Suprapubic skin (tissue), 4 donors: ENCODE data around the gene ARMC12. TPM values are rescaled to one million over a fixed set of nuclear protein-coding genes. Genes with fewer than 3 reads are reported as not detected.

ENCODE experiments used
- DNase-seq, 2 donors: peaks; one replicate each; pipeline ENCODE4 v3.0.0-alpha.2; 2019; ENCODE audit warnings: low spot score in 2 of 2
- H3K27ac ChIP-seq: fragments of 200-600 bp; sonication (generic); one replicate; pipeline ENCODE4 v1.5.1; 2019
- H3K27me3 ChIP-seq: fragments of 200-600 bp; sonication (generic); one replicate; pipeline ENCODE4 v1.5.1; 2019
- H3K36me3 ChIP-seq: fragments of 200-600 bp; sonication (generic); one replicate; pipeline ENCODE4 v1.5.1; 2019
- H3K4me1 ChIP-seq: fragments of 200-600 bp; sonication (generic); one replicate; pipeline ENCODE4 v1.5.1; 2019
- H3K4me3 ChIP-seq: fragments of 200-600 bp; sonication (generic); one replicate; pipeline ENCODE4 v1.5.1; 2019; ENCODE audit warnings: mild to moderate bottlenecking
- H3K9me3 ChIP-seq: fragments of 200-600 bp; sonication (generic); one replicate; pipeline ENCODE4 v1.5.1; 2019
- EP300 ChIP-seq: sonication (generic); formaldehyde crosslinking; IDR thresholded peaks from one replicate; pipeline ENCODE4 v1.6.1; 2017; ENCODE audit warnings: antibody characterized with exemption
- POLR2A ChIP-seq, 2 donors: fragments of 450-650 bp; IDR thresholded peaks; one replicate each; pipeline ENCODE4 v1.6.1; 2017; ENCODE audit warnings: antibody characterized with exemption in 2 of 2, mild to moderate bottlenecking in 2 of 2, moderate library complexity in 2 of 2
- POLR2AphosphoS5 ChIP-seq, 3 donors: sonication (generic); formaldehyde crosslinking; IDR thresholded peaks; one replicate each; pipeline ENCODE4 v1.6.1; 2017; ENCODE audit warnings: antibody characterized with exemption in 3 of 3
- WGBS: methylation state at CpG from one replicate; pipeline ENCODE4 v1.1.5; 2018; 5-methylcytosine and 5-hydroxymethylcytosine counted together
- total RNA-seq, 4 donors: library from RNA; depleted of rRNA; stranded (reverse); fragments of >200 nt; gene quantifications; one replicate each; pipeline ENCODE4 v1.1.0, GENCODE V29; 2016
- TF ChIP-seq, protein P1 (sequence below), 2 donors: fragments of 200-600 bp in 1 of 2; fragments of 450-650 bp in 1 of 2; sonication (generic) in 1 of 2; IDR thresholded peaks; one replicate each; pipeline ENCODE4 v1.5.1; 2016 to 2019; ENCODE audit warnings: antibody characterized with exemption in 2 of 2, mild to moderate bottlenecking in 1 of 2, moderate library complexity in 1 of 2

Gene ARMC12
- total RNA-seq, 4 donors from 2014 or later, result 0.53 to 1.2 (median 0.55) TPM; not detected in 1

DNA sequence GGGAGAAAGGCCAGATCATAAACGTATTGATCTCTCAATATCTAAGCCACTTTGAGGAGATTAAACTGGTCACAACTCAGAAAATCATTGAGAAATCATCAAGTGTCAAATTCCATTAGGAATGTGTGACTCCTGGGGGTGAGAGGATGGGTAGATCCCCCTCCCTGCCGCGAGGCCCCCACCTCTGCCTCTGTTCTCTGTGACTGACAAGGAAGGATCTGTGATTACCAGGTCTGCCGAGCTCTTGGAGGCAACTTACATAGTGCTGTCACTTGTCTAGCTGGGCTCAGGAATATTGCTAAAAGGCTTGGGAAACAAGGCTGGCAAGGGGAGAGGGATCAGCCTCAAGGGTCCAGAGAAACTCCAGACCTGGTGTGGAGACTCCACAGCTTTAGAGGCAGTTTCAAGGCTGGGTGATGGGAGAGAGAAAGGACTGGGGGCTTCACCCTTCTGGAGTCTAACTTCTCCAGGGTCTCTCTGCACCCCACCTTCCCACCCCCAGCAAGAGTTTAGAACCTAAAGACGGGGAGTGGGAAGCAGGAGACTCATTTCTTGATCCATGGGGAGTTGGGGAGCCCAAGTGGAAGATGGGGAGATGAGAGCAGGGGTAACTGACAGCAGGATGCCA, 11.6 kb upstream of the ARMC12 start:
- no peak for DNase-seq
- Histone ChIP-seq H3K36me3 (no peaks in the 10 kb centered on the region), H3K9me3 (no peaks in the 10 kb centered on the region), H3K27me3 (no peaks in the 10 kb centered on the region), H3K27ac (peak overlapping the region; percentile 100), H3K4me3 (no peak overlapping the region), H3K4me1 (peaks cover 98% of the 10 kb centered on the region)
- WGBS, result 72% methylated on average over 5 of the region's 5 CpGs
- TF ChIP-seq, protein P1, sequence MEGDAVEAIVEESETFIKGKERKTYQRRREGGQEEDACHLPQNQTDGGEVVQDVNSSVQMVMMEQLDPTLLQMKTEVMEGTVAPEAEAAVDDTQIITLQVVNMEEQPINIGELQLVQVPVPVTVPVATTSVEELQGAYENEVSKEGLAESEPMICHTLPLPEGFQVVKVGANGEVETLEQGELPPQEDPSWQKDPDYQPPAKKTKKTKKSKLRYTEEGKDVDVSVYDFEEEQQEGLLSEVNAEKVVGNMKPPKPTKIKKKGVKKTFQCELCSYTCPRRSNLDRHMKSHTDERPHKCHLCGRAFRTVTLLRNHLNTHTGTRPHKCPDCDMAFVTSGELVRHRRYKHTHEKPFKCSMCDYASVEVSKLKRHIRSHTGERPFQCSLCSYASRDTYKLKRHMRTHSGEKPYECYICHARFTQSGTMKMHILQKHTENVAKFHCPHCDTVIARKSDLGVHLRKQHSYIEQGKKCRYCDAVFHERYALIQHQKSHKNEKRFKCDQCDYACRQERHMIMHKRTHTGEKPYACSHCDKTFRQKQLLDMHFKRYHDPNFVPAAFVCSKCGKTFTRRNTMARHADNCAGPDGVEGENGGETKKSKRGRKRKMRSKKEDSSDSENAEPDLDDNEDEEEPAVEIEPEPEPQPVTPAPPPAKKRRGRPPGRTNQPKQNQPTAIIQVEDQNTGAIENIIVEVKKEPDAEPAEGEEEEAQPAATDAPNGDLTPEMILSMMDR (IDR thresholded peaks at IDR 0.05), result no peak
- TF ChIP-seq EP300 (no peak), POLR2A (IDR thresholded peaks at IDR 0.05) (no peak), POLR2AphosphoS5 (IDR thresholded peaks at IDR 0.05) (no peak)

DNA sequence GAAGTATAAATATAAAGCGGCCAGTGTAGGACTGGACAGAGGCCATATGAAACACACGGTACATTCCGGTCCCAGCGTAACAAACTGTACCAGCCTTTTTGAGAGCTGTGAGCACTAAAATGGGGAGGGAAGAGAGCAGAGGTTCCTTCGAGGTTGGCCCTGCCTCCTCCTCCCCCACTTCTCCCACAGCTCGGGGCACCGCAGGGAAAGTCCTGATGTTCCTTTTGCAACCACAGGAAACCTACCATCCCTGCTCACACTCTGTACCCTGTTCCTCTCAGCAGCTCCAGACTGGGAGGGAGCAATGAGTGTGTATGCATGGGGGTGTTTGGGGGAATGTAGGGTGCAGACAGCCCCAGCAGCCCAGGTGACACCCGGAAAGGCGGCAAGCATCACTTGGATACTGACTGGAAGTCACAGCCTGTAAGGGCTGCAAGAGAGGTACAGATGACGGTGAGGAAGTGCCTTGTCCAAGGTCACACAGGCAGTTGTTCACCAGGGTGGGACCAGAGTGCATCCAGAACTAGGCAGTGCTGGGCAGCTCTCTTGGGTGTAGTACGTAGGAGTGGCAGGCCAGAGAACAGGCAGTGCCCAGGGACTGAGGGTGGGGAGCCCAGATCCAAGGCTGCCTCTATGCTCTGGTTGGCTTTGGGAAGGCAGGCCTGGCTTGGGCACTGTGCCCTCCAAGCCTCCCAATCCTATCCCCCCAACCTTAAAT, 11.0 kb upstream of the ARMC12 start:
- Histone ChIP-seq H3K27me3 (no peaks in the 10 kb centered on the region), H3K4me3 (peak overlapping the region; percentile 51), H3K36me3 (no peaks in the 10 kb centered on the region), H3K9me3 (no peaks in the 10 kb centered on the region), H3K4me1 (peaks cover 98% of the 10 kb centered on the region), H3K27ac (peak overlapping the region; percentile 100)
- peak; percentile 86 to 87 for DNase-seq
- TF ChIP-seq EP300 (peak; percentile 94), POLR2AphosphoS5 (IDR thresholded peaks at IDR 0.05) (peak in 2 of 3 donors; percentile 75 to 78), POLR2A (IDR thresholded peaks at IDR 0.05) (peak in 1 of 2 donors; percentile 26)
- TF ChIP-seq, protein P1 (IDR thresholded peaks at IDR 0.05), result no peak
- 39% methylated on average over 11 of the region's 11 CpGs for WGBS

DNA sequence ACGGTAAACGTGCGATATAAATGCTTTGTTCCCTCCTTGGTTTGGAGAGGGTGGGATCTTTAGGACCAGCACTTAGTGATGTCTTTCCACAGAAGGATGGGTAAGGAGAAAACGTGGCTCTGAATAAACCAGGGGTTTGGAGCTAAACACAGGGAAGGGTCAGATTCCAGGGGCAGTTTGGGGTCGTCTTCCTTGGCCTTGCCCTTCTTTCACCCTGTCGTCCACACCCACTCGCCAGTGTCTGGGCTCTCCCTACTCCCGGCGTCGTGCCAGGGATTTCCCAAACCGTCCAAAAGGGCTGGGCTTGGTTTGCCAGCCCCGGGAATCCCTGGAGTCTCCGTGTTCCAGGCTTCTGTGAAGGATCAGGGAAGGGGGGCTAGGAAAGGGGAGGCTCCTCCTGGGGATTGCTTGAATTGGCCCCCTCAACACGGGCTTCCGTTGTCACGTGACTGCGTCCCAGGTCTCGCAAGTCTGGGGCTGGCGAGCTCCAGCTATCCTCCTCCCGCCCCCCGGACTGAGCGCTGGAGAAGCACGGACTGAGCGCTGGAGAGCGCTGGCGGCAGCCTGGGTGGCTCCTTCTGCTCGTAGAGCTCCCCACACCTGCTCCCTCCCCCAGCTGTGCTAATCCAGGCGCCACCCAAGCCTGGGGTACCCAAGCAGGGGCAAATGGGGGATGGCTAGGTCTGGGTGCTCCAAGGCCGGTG, 9.4 kb upstream of the ARMC12 start:
- H3K36me3 ChIP-seq, result no peaks in the 10 kb centered on the region
- H3K27me3 ChIP-seq, result no peaks in the 10 kb centered on the region
- WGBS, result 3% methylated on average over 19 of the region's 29 CpGs
- H3K27ac ChIP-seq, result peak overlapping the region; percentile 100
- peaks cover 96% of the 10 kb centered on the region for H3K4me1 ChIP-seq
- no peaks in the 10 kb centered on the region for H3K9me3 ChIP-seq
- peak overlapping the region; percentile 51 for H3K4me3 ChIP-seq
- peak; percentile 94 to 96 for DNase-seq
- TF ChIP-seq, protein P1 (IDR thresholded peaks at IDR 0.05), result no peak
- TF ChIP-seq POLR2AphosphoS5 (IDR thresholded peaks at IDR 0.05), result peak in 2 of 3 donors; percentile 4 to 5
- TF ChIP-seq POLR2A (IDR thresholded peaks at IDR 0.05), result peak; percentile 50 to 83
- TF ChIP-seq EP300, result no peak

DNA sequence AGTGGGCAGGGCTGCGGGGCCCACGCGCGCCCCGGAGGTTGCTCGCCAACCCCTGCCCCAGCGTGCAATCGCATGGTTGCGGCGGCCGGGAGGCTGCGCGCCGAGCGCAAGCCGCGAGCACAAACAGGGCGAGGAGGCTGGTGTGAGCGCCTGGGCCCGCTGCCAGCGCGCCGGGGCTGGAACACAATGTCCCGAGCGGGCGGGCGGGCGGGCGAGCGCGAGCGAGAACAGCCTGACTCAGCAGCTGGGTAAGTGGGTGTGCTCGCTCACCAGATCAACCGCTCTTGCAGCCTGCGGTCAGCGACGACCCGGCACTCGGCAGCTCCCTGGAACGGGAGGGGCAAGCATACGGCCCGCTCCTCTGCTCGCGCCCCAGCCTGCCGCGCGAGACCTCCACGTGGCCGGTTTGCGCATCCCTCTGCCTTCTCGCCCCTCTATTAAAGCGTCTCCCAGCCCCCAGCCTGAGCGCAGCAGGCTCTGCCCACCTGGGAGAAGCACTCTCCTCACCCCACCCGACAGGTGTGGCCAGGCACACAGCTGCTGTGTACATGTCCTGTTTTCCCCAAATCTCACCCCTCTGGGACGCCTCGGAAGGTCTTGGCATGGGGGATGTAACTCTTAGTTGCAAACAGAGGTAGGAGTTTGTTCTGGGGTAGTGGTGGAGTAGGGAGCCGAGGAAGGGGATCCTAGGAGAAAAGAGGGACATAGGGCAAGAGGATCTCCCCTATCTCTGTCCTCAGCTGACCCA, 8.7 kb upstream of the ARMC12 start:
- DNase-seq, result peak; percentile 96 to 97
- peak overlapping the region; percentile 51 for H3K4me3 ChIP-seq
- no peaks in the 10 kb centered on the region for H3K27me3 ChIP-seq
- WGBS, result 4% methylated on average over 4 of the region's 57 CpGs
- H3K9me3 ChIP-seq, result no peaks in the 10 kb centered on the region
- H3K4me1 ChIP-seq, result peaks cover 96% of the 10 kb centered on the region
- TF ChIP-seq EP300, result peak; percentile 97
- peak in 1 of 2 donors; percentile 49 for TF ChIP-seq POLR2A (IDR thresholded peaks at IDR 0.05)
- TF ChIP-seq, protein P1 (IDR thresholded peaks at IDR 0.05), result no peak
- TF ChIP-seq POLR2AphosphoS5 (IDR thresholded peaks at IDR 0.05), result peak; percentile 40 to 98 (median 97)
- peak overlapping the region; percentile 100 for H3K27ac ChIP-seq
- no peaks in the 10 kb centered on the region for H3K36me3 ChIP-seq
